NCI-H345 treated with DMSO at 0.1 percent for 48 hours (cell line): Measurements from ENCODE around the gene IQGAP3.

Experiments used
- DNase-seq: peaks from one replicate; lab custom pipeline; 2025; ENCODE audit not compliant: unreplicated experiment; lab: John Stamatoyannopoulos, UW

Gene IQGAP3

DNA sequence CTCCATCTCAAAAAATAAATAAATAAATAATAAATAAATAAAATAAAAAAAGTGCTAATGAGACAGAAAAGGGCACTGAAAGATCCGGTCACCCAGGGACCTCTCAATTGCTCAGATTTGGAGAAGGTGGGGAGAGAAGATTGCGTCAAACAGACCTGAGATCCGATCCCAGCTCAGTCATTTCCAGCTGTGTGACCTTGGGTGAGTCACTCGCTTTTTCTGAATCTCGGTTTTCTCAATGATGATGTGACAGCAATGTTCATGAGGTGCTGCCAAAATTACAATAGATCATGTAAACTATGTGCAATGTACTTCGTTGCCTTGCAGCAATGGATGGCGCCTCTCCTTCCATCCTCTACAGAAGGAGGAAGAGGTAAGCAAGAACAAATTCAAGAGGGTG lies 60.7 kb downstream of the IQGAP3 start:
- DNase-seq = no peak

DNA sequence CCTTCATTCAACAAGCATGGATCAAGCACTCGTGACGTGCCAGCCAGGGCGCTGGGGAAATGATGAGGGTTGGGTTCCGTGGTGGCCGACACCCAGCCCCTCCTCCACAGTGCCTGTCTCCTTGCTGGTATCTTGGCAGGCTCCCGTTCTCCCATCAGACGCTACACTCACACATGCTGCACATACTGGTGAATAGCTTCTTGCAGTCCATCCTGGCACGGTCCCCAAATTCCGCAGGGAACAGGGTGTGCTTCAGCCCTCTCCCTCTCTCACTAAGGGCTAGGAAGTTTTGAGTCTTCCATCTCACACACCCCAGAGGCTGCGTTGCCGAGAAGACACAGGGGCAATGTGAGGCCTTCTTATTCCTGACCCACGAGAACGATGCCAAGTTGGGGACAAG lies 61.7 kb downstream of the IQGAP3 start:
- no peak for DNase-seq

DNA sequence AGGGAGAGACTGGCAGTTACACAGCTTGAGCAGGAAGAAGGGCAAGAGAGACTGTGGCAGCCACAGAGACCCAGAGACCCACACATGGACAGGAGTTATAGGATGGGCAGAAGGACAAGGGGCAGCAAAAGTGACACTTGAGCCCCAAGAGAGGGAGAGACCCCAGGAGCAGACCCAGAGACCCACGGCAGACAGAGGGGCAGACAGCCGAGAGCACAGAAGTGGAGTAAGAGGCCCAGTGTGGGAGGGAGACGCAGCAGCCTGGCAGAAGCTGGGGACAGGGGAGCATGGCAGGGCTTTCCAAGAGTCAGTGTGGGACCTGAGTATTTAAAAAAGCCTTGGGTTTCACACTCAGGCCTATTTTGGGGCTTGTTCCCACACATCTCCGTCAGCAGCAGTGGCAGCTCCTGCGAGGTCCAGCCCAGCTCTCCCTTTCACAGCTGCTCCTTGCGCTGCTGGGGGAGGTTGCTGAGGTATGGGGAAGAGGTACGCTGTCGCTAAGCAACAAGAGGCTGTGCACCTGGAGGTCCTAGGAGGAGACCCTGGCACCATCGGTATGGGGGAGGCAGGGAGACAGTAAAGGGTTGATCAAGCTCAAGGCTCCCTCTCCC lies 62.8 kb downstream of the IQGAP3 start:
- no peak for DNase-seq

DNA sequence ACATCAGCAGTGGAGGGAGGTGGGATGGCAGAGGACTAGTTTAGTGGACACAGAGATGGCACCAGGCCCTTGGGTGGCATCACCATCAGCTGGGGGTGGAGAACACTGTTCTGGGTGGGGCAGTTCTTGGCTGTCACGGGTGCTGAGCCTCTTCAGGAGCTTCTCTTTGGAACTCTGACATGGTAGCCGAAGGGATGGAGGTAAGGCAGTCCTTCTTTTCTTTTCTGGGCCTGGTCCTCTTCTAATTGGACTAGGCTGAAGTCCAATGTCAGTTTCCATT lies 63.5 kb downstream of the IQGAP3 start:
- DNase-seq = no peak

DNA sequence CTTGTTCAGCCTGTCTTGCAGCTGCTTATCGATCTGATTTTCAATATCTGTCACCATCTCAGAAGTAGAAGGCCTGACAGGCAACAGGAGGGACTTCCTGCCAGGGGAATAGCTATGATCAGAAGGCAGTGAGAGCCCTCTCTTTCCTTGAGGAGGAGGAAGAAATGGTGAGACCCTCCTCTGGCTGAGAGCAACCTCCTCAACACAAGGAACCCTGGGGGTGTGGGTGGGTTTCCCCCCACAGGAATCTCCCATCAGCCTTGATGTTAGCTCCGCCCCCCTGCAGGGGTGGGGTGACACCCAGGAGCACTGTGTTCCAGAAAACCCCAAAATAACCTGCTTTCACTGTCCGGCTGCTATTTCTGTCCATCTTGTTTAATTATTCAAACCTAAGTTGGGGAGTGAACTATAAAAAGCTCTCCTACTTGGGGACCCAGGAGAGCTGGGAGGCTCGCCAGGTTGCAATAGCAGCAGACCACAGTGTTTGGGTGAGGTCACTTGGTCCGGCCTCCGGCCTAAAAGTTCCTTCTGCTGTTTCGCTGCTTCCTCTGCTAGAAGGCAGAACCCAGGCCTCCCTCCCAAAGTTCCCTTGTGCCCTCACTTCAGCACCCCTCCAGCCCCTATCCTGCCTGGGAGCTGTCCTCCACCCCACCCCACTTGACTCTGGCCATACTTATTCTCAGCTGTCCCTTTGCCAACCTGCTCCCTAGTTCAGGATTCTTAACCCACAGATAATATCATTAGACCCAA lies 64.0 kb downstream of the IQGAP3 start:
- DNase-seq = no peak

DNA sequence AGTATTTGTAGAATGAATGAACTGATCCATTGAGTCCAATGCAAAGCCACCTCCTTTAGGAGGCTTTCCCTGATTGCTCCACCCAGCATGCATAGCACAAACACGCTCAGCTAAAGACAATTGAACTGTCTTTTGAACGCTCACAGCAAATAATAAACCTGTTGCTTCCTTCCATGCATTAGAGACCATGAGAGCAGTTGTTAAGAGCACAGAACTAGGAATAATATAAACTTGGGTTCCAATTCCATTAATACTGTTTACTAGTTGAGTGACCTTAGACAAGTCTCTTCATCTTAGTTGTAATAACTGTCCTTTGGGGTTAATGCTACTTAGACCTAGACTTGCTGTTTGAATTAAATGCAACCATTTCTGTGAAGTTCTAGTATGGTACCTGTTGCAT lies 65.9 kb downstream of the IQGAP3 start:
- DNase-seq = no peak

DNA sequence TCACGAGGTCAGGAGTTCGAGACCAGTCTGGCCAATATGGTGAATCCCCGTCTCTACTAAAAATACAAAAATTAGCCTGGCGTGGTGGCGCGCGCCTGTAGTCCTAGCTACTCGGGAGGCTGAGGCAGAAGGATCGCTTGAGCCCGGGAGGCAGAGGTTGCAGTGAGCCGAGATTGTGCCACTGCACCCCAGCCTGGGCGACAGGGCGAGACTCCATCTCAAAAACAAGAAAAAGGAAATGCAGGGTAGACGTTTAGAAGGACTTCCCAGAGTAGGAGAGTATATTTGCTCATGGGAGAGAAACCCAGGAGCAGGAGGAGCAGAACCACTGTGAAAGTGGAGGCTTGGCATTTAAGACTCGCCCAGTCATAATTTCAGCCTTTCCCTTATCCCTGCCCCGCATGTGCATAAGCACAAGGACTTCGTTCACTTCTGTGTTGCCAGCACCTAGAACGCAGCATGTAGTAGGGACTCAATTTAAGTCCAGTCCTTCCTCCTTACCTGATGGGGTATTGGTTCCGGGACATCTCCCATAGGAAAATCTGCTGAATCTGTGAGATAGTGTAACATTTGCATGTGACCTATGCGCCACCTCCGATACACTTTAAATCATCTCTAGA lies 66.6 kb downstream of the IQGAP3 start:
- DNase-seq = no peak

DNA sequence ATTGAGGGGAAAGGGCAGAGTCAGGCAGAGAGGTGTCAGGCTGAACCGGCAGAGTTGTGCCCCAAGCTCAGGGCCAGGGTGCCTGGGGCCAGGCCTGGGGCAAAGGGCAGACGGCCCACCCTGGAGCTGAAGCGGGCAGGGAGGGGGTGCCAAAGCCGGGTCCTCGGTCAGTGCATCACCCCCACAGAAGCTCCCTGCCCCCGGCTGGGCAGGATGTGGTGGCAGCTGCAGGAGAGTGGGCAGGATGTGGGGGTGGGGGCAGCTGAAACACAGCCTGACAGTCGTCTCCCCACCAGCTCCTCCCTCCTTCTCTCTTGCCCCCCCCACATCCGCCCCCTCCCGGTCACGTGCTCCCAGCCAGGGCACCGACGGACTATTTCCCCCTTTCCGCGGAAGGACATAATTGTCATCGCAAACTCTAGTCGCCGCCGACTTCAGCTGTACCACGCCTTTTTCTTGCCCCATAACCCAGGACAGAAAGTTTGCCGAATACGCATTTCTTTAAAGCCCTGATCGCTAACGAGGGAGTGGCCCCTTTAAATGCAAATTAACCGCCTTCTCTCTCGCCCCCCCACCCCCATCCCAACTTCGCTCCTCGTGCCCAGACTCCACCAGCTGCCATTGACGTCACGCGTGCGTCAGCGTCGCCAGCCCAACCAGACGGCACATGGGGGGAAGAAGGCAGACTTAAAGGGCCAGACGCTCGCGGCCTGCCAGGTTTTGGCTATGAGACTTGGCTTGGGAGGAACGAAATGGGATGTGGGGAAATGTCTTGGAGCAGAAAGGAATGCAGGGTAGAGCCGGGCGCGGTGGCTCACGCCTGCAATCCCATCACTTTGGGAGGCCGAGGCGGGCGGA lies 67.3 kb downstream of the IQGAP3 start:
- peak; percentile 100 for DNase-seq

DNA sequence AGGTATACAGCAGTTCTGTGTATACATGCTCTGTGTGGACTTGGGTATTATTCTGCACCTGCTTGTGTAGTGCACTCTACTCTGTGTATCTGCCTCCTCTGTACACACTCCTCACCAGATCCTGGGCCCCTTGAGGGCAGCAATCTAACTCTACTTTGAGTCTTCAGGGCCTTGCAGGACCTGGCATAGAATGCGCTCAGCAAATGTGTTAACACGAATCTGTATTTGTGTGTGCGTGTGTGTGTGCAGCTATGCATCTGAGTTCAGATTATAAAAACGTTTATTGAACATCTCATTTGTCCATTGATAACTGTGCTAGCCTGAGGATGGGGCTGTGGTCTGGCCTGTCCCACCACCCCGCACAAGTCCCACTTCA lies 67.9 kb downstream of the IQGAP3 start:
- peak; percentile 60 for DNase-seq

DNA sequence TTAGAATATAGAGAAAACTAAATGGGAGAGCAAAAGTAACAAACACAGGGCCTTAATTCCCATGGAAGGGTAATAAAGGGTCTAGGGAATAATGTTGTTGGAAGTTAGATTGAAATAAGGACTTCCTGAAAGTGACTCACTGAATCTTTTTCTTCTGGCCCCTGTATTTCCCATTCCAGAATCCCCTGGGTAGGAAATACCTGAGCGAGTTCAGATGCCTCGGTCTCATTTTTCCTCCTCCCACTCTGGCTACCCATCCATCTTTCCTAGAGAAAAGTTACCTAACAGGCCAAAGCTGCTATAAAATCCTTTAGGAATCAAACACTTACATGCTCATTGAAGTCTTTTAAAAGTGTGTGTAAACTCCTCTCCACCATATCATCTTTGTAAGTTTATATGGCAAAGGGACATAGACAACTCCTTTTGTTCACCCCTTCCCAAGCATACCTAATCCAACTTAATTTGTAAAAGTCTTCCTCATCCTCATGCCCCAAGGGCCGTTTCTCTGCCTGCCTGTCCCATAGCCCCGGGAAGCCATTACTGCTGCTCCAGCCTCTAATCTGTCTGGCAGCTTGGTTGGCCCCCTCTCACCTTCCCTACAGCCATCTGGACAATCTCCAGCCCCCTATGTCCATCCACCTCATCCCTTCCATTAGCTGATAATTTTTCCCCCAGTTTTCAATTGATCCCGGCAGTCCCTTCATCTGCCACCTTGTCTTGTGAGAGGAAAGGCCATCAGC lies 68.5 kb downstream of the IQGAP3 start:
- DNase-seq = no peak

DNA sequence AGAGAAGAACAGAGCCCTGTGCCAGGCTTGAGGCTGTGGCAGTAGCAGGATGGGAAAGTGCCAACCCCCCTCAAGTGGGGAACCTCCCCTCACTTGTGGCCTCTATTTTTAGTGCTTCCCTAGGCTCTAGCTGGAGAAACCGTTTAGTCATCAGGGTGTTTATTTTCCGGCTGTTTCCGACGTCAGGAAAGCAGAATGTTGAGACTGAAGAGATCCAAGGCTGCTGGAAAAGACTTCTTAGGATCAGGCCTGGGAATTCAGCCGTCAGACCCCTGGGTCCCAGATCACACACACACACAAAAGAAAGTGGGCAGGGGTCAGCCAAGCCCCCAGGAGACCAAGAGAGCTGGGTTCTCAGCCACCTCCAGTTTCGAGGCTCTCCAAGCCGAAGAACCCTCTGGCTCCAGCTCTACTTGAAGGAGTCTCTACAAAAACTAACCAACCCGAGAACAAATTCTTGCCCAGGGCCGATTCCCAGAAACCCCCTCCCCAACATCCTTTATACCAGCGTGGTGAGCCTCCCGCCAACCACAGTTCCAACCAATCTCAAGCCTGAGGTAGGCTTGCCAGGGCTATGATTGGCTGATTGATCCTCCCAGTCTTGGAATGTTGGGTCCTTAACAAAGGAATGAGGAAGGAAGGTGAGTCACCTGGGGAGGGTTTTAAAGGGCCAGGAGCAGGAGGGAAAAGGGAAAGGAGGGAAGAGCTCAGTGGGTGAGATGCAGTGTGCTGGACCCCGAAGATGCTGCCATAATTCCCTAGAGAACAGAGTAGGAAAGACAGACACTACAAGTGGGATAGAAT lies 69.3 kb downstream of the IQGAP3 start:
- no peak for DNase-seq

DNA sequence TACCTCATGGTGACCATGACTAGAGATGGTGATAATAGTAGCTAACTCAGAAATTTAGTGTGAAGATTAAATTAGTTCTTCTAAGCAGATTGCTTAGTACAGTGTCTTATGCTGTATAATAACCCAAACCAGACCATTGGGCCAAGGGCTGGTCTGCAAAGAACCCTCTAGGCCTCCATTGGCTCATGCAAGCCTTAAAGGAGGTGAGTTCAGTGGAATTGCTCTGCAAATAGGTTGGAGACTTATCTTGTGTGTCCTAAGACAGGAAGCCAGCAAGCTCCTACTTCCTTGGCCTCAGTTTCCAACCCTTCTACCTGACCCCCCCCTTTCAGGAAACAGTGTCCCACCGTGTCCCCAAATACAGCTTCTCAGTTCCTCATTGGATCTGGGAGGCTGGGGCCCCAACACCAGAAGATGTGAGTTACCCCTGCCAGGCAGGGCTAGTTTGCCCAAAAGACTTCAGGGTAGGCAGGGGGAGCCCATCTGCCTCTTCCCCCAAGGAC lies 69.9 kb downstream of the IQGAP3 start:
- DNase-seq = no peak

DNA sequence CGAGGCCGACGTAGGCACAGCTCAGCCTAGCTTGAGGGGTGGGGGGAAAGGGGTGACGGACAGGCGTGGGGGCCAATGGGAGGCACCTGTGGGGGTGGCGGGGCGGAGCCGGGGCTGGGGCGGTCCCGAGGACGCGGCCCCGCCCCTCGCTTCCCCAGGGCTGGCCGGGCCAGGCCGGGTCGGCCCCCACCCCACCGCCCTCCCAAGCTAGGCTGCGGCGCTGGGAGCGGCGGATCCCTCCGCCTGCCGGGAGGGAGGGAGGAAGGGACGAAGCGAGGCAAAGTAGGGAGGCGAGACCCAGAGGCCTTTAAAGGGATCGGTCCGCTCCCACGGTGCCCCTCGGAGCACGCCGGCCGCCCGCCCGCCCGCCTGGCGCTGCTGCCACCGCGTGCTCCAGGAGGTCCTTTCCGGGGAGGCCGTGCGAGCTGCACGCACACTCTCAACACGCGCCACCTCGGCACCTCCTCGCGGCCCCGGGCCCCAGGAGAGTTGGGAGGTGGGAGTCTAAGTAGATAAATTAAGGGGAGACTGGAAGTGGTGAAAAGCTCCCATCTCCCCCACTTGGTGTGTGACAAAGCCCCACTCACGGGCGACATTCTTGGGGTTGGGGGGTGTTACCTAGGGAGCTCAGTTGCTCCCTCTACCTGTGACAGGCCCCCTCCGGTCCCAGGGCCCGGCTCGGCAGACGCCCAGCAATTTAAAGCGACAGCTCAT lies 71.4 kb downstream of the IQGAP3 start:
- peak; percentile 100 for DNase-seq

DNA sequence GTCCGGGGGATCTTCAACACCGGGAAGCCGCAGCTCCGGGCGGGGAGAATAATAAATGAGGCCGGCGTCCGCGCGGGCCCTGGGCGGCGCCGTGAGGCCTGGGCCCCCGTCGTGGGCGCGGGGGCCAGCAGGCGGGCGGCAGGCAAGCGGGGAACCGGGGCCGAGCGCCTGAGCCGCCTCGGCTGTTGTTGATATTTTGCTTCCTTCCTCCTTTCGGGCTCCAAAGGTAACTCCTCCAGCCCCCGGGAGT lies 71.9 kb downstream of the IQGAP3 start, which contains the start of gene MEF2D:
Gene MEF2D, minus strand, starts transcription at position 233 of the 250 bp plus-strand sequence. CDS start 17,483 bp downstream, outside the sequence.
- DNase-seq = no peak

DNA sequence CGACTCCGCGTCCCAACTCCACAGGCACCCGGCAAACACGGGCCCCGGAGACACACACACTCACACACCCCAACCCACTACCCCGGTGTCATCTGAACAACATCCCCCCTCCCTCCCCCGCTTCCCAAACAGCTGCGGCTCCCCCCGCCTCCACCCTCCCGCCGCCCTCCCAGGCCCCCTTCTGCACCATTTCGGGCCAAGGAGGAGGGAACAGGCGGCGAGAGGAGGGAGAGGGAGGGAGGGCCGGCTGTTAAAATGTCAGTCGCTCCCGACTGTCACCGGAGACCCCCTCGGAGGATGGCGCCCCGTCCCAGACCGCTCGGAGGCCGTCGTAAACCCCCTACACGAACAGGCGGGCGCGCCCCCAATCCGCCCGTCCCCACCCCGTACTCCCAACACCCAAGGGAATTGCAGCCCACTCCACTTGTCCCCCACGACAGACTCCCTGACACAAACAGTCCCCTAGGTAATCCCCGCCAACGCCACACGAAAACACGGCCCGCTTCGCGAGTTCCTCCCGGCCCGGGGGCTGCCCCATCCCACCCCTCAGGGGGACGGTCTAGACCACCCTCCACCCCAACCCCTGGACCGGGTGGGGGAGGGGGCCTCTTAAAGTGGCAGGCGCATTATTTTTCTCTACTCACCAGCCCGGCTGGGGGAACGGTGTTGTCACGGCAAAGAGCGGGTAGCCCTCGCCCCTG lies 72.4 kb downstream of the IQGAP3 start:
- peak; percentile 66 for DNase-seq

DNA sequence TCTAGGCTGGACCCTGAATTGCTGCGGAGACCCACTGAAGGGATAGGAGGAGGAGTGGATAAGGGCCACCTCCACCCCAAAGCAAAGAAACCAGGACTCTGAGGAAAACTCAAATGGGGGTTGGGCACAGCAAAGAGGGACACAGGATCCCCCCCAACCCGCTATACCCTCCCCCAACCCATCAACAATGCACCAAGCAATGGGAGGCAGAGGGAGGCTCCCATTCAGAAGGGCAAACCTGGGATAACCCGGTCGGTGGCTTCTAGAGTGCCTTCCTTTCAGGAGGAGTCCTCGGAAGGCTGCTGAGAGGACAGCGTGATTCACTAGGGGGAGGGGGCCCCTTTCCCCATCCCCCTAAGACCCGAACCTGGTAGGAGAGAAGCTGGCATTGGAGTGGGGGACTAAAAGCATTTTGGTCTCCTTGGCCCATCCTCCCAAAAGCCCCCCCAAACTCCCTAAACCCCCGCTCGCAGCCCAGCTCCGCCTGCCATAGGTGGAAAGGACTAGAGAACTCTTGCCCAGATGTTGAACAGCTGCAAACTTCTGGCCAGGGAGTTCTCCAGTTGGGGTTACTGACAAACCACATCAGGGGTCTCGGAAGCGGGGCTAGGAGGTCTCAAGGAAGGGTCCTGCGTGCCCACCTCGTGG lies 73.0 kb downstream of the IQGAP3 start:
- DNase-seq = no peak

DNA sequence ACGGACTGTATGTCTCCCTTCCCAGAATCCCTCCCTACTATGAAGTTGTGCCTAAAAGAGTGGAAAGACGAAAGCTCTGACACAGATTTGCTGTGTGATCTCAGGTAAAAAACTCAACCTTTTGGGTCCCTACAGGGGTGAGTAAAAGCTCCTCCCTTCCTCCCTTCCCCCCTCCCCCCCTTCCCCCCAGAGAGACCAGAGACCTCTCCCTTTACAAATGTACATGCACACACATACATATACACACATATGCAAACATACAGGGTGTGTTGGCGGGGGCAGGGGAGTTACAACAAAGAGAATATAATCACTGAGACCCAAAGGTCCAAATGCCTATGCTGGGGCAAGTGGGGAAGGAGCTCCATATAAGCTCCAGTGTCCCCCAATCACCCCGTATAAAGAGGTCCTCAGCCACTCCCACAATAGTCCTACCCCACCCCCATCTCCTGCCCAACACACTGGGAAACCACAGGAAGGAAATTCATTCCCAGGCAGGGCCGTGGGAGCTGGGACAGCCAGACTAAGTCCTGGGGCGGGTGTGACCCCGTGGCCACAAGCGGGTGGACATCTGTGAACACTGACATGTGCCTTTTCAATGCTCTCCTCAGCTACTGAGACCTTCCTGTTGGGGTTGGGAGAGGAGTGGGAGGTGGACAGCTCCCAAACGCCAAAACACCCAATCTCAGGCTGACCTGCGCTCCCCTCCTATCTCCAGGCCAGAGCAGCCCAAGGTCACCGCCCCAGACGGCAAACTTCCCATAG lies 73.8 kb downstream of the IQGAP3 start:
- no peak for DNase-seq
